CD14-positive monocyte (primary cell): ENCODE measurements around the gene IGFBP1. TPM values are rescaled to one million over a fixed set of nuclear protein-coding genes. Genes with fewer than 3 reads are reported as not detected.

Experiments
- DNase-seq, 3 donors: peaks; one replicate each; pipeline ENCODE4 v3.0.0-alpha.2; 2011 to 2022
- H2AFZ ChIP-seq: 2 replicates; pipeline ENCODE4 v1.6.0; 2012; ENCODE audit warnings: mild to moderate bottlenecking, low read depth, low read length, inconsistent platforms; ENCODE audit not compliant: insufficient read depth, poor library complexity, severe bottlenecking
- H3K27ac ChIP-seq, 2 donors: 1 replicate in 1 of 2; 2 replicates in 1 of 2; pipeline ENCODE4 v1.5.1; 2012 to 2013; ENCODE audit warnings: low read length in 2 of 2, control low read depth in 1 of 2, inconsistent platforms in 1 of 2, low read depth in 1 of 2, mild to moderate bottlenecking in 1 of 2
- H3K27me3 ChIP-seq, 2 donors: one replicate each; pipeline versions ENCODE4 v1.6.0 to v1.6.1; 2011 to 2013; ENCODE audit warnings: low read length in 2 of 2; ENCODE audit not compliant: control insufficient read depth in 2 of 2, insufficient read depth in 2 of 2
- H3K36me3 ChIP-seq, 2 donors: replicated peaks in 1 of 2; 1 replicate in 1 of 2; 2 replicates in 1 of 2; pipeline versions ENCODE4 v1.5.1 to v1.6.1; 2012 to 2013; ENCODE audit warnings: low read length in 2 of 2, control low read depth in 1 of 2, inconsistent platforms in 1 of 2, mild to moderate bottlenecking in 1 of 2; ENCODE audit not compliant: insufficient read depth in 2 of 2, control insufficient read depth in 1 of 2
- H3K4me1 ChIP-seq, 2 donors: 1 replicate in 1 of 2; 2 replicates in 1 of 2; pipeline versions ENCODE4 v1.5.1 to v1.6.1; 2012 to 2013; ENCODE audit warnings: low read length in 2 of 2, control low read depth in 1 of 2, inconsistent platforms in 1 of 2, mild to moderate bottlenecking in 1 of 2, moderate library complexity in 1 of 2; ENCODE audit not compliant: insufficient read depth in 2 of 2, control insufficient read depth in 1 of 2
- H3K4me2 ChIP-seq: replicated peaks from 2 replicates; pipeline ENCODE3; 2012; ENCODE audit warnings: low read length, moderate library complexity, mild to moderate bottlenecking; ENCODE audit not compliant: poor library complexity, severe bottlenecking; ENCODE audit errors: extremely low read depth
- H3K4me3 ChIP-seq, 3 experiments: fragments of 200-600 bp in 1 of 3; sonication (generic) in 1 of 3; replicated peaks in 1 of 3; 1 replicate in 2 of 3; 2 replicates in 1 of 3; pipeline ENCODE4 v1.5.1; 2011 to 2013; ENCODE audit warnings: low read length in 3 of 3, mild to moderate bottlenecking in 3 of 3, control low read depth in 2 of 3, low read depth in 2 of 3, inconsistent platforms in 1 of 3, moderate library complexity in 1 of 3
- H3K79me2 ChIP-seq: 2 replicates; pipeline ENCODE4 v1.6.0; 2012; ENCODE audit warnings: mild to moderate bottlenecking, control low read depth, inconsistent platforms, low read length, moderate library complexity; ENCODE audit not compliant: insufficient read depth
- H3K9ac ChIP-seq: 2 replicates; pipeline ENCODE4 v1.6.0; 2017; ENCODE audit warnings: low read length, mild to moderate bottlenecking; ENCODE audit not compliant: insufficient read depth, poor library complexity, severe bottlenecking
- H3K9me3 ChIP-seq, 2 donors: replicated peaks in 1 of 2; 1 replicate in 1 of 2; 2 replicates in 1 of 2; pipeline versions ENCODE4 v1.5.1 to v1.6.1; 2012 to 2013; ENCODE audit warnings: low read length in 2 of 2, control low read depth in 1 of 2; ENCODE audit not compliant: control insufficient read depth in 1 of 2, insufficient read depth in 1 of 2
- H4K20me1 ChIP-seq: 2 replicates; pipeline ENCODE4 v1.6.0; 2012; ENCODE audit warnings: mild to moderate bottlenecking, low read length, control low read depth, moderate library complexity; ENCODE audit not compliant: insufficient read depth
- H3K27ac Mint-ChIP-seq, 7 donors: one replicate each; pipeline ENCODE4 v1.8.0; 2020; ENCODE audit warnings: mild to moderate bottlenecking in 7 of 7, mixed read lengths in 7 of 7, moderate library complexity in 6 of 7, inconsistent platforms in 2 of 7
- H3K27me3 Mint-ChIP-seq, 3 donors: one replicate each; pipeline ENCODE4 v1.8.0; 2021 to 2022; ENCODE audit warnings: low read depth in 3 of 3, mild to moderate bottlenecking in 3 of 3, mixed read lengths in 3 of 3, moderate library complexity in 3 of 3, inconsistent platforms in 1 of 3
- H3K36me3 Mint-ChIP-seq, 2 donors: one replicate each; pipeline ENCODE4 v1.8.0; 2020; ENCODE audit warnings: mixed read lengths in 2 of 2, inconsistent platforms in 1 of 2, mild to moderate bottlenecking in 1 of 2
- H3K4me1 Mint-ChIP-seq: one replicate; pipeline ENCODE4 v1.8.0; 2020; ENCODE audit warnings: mild to moderate bottlenecking, mixed read lengths
- H3K4me3 Mint-ChIP-seq, 2 donors: one replicate each; pipeline ENCODE4 v1.8.0; 2020; ENCODE audit warnings: mild to moderate bottlenecking in 2 of 2, mixed read lengths in 2 of 2, moderate library complexity in 1 of 2
- H3K9me3 Mint-ChIP-seq, 7 donors: one replicate each; pipeline ENCODE4 v1.8.0; 2020 to 2022; ENCODE audit warnings: mixed read lengths in 7 of 7, mild to moderate bottlenecking in 6 of 7, moderate library complexity in 6 of 7, inconsistent platforms in 2 of 7
- WGBS: methylation state at CpG from one replicate; pipeline ENCODE4 v1.1.5; 2013; ENCODE audit warnings: missing lambda C conversion rate; ENCODE audit not compliant: insufficient coverage; 5-methylcytosine and 5-hydroxymethylcytosine counted together
- intact Hi-C, 2 donors: fragments of 100-400 bp; cut with micrococcal nuclease; formaldehyde crosslinking; loops; one replicate each; pipeline versions ENCODE4 v1.15.0 to v1.15.1; 2023
- polyA plus RNA-seq, 3 donors: library from polyadenylated mRNA; depleted of rRNA in 1 of 3; unstranded in 2 of 3; stranded (reverse) in 1 of 3; fragments of 300-500 nt in 2 of 3; fragments of >200 nt in 1 of 3; fragmentation: Illumina TruSeq in 2 of 3; gene quantifications; 1 replicate in 2 of 3; 2 replicates in 1 of 3; pipeline ENCODE4 v1.2.3, GENCODE V29; 2012 to 2021
- TF ChIP-seq, protein P1 (sequence below): fragments of 200-600 bp; IDR thresholded peaks from one replicate; pipeline ENCODE4 v1.8.0; 2022; ENCODE audit warnings: antibody characterized with exemption, mild to moderate bottlenecking

The IGFBP1 gene
- polyA plus RNA-seq, 3 donors = not detected

DNA sequence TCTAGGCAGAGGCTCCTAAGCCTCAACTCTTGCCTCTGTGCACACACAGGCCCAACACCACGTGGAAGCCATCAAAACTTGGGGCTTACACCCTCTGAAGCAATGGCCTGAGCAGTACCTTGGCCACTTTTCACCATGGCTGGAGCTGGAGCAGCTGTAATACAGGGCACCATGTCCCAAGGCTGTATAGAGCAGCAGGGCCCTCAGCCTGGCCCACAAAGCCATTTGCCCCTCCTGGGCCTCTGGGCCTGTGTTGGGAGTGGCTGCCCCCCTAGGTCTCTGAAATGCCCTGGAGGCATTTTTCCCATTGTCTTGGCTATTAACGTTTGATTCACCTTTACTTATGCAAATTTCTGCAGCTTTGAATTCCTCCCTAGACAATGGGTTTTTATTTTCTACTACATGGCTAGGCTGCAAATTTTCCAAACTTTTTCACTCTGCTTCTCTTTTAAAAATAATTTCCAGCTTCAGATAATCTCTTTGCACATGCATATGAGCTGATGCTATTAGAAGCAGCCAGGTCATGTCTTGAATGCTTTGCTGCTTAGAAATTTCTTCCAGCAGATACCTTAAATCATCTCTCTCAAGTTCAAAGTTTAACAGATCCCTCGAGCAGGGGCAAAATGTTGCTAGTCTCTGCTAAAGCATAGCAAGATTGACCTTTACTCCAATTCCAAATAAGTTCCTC lies 9.7 kb upstream of the IGFBP1 start:
- Histone ChIP-seq H3K9ac (no peak overlapping the region), H3K79me2 (no peaks in the 10 kb centered on the region), H3K4me2 (no peak overlapping the region), H3K27ac (no peak overlapping the region), H3K27me3 (no peaks in the 10 kb centered on the region), H3K4me3 (no peak overlapping the region), H3K4me1 (no peaks in the 10 kb centered on the region), H4K20me1 (no peaks in the 10 kb centered on the region), H3K36me3 (no peaks in the 10 kb centered on the region), H3K9me3 (peaks cover 0 to 6% of the 10 kb centered on the region in 2 donors), H2AFZ (no peak overlapping the region)
- peaks cover 0 to 2% (median 0%) of the 10 kb centered on the region in 3 donors for H3K27me3 Mint-ChIP-seq
- H3K4me1 Mint-ChIP-seq = no peaks in the 10 kb centered on the region
- WGBS = 58% methylated on average over 2 of the region's 3 CpGs
- peaks cover 0 to 18% (median 4%) of the 10 kb centered on the region in 7 donors for H3K9me3 Mint-ChIP-seq
- no peak overlapping the region for H3K27ac Mint-ChIP-seq
- no peaks in the 10 kb centered on the region for H3K36me3 Mint-ChIP-seq
- TF ChIP-seq, protein P1, sequence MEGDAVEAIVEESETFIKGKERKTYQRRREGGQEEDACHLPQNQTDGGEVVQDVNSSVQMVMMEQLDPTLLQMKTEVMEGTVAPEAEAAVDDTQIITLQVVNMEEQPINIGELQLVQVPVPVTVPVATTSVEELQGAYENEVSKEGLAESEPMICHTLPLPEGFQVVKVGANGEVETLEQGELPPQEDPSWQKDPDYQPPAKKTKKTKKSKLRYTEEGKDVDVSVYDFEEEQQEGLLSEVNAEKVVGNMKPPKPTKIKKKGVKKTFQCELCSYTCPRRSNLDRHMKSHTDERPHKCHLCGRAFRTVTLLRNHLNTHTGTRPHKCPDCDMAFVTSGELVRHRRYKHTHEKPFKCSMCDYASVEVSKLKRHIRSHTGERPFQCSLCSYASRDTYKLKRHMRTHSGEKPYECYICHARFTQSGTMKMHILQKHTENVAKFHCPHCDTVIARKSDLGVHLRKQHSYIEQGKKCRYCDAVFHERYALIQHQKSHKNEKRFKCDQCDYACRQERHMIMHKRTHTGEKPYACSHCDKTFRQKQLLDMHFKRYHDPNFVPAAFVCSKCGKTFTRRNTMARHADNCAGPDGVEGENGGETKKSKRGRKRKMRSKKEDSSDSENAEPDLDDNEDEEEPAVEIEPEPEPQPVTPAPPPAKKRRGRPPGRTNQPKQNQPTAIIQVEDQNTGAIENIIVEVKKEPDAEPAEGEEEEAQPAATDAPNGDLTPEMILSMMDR = no peak
- no peak for DNase-seq
- intact Hi-C loops = no loop called here
- no peak overlapping the region for H3K4me3 Mint-ChIP-seq

DNA sequence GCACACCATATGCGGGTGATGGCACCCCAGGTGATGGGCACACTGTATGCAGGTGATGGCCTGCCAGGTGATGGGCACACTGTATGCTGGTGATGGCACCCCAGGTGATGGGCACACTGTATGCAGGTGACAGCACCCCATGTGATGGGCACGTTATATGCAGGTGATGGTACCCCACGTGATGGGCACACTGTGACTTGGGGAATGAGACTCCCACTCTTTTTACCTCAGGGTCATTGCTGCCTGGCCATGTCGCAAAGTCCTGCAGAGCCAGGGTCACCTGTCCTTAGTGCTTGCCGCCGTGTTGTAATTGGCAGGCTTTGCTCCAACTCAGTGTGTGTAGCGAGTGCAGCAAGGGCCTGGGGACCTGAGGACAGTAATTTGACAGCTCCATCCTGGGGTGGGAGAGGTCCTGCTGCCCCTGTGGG lies 7.8 kb upstream of the IGFBP1 start:
- no peaks in the 10 kb centered on the region for H4K20me1 ChIP-seq
- Mint-ChIP-seq H3K27ac (no peak overlapping the region), H3K36me3 (no peaks in the 10 kb centered on the region), H3K27me3 (peaks cover 3 to 12% (median 9%) of the 10 kb centered on the region in 3 donors), H3K9me3 (peaks cover 0 to 18% (median 4%) of the 10 kb centered on the region in 7 donors), H3K4me1 (no peaks in the 10 kb centered on the region), H3K4me3 (no peak overlapping the region)
- H3K27me3 ChIP-seq = no peaks in the 10 kb centered on the region
- TF ChIP-seq, protein P1 = no peak
- no peak overlapping the region for H3K9ac ChIP-seq
- H3K27ac ChIP-seq = no peak overlapping the region
- no peaks in the 10 kb centered on the region for H3K36me3 ChIP-seq
- no peak overlapping the region for H2AFZ ChIP-seq
- WGBS = 97% methylated on average over 5 of the region's 7 CpGs
- no peak overlapping the region for H3K4me3 ChIP-seq
- H3K4me2 ChIP-seq = no peak overlapping the region
- H3K79me2 ChIP-seq = no peaks in the 10 kb centered on the region
- intact Hi-C loops = no loop called here
- H3K4me1 ChIP-seq = no peaks in the 10 kb centered on the region
- no peak for DNase-seq
- peaks cover 0 to 6% of the 10 kb centered on the region in 2 donors for H3K9me3 ChIP-seq
